DND-41 (cell line): Measurements from ENCODE around the gene ADCY9.

Experiments
- EZH2 ChIP-seq: IDR thresholded peaks from 3 replicates; pipeline ENCODE4 v1.6.1; 2012; ENCODE audit warnings: borderline replicate concordance, low read depth, mild to moderate bottlenecking, moderate library complexity, low read length, inconsistent platforms; ENCODE audit not compliant: severe bottlenecking
- TF ChIP-seq, protein P1 (sequence below): IDR thresholded peaks from 2 replicates; pipeline ENCODE4 v1.5.1; 2012; ENCODE audit warnings: borderline replicate concordance, low read length, moderate library complexity, mild to moderate bottlenecking; ENCODE audit not compliant: poor library complexity, severe bottlenecking; ENCODE audit errors: extremely low read depth

DNA sequence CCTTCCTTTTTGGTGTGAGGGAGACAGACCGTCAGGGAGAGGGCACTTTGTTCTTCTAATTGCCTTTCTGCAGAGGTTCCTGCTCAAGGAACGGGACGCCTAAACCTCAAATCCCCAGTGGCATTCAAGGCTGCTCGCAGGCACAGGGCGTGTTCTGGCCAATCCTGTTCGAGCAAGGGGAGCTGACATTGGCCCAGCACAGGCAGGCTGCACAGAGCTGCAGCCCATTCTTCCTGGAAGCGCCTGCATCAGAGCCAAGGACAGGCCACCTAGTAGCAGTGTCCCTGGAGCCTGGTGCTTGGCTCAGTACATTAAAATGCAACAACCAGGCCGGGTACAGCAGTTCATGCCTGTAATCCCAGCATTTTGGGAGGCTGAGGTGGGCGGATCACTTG, 163.5 kb downstream of the ADCY9 start:
- no peak for TF ChIP-seq EZH2
- TF ChIP-seq, protein P1, sequence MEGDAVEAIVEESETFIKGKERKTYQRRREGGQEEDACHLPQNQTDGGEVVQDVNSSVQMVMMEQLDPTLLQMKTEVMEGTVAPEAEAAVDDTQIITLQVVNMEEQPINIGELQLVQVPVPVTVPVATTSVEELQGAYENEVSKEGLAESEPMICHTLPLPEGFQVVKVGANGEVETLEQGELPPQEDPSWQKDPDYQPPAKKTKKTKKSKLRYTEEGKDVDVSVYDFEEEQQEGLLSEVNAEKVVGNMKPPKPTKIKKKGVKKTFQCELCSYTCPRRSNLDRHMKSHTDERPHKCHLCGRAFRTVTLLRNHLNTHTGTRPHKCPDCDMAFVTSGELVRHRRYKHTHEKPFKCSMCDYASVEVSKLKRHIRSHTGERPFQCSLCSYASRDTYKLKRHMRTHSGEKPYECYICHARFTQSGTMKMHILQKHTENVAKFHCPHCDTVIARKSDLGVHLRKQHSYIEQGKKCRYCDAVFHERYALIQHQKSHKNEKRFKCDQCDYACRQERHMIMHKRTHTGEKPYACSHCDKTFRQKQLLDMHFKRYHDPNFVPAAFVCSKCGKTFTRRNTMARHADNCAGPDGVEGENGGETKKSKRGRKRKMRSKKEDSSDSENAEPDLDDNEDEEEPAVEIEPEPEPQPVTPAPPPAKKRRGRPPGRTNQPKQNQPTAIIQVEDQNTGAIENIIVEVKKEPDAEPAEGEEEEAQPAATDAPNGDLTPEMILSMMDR, result no peak
